BJ (cell line): Measurements from ENCODE around the gene PINK1. TPM values are rescaled to one million over a fixed set of nuclear protein-coding genes. Genes with fewer than 3 reads are reported as not detected.

ENCODE experiments used
- CTCF ChIA-PET: fragments of 350-600 bp; formaldehyde crosslinking; extraction: SDS; loops from one replicate; lab custom pipeline; 2021; ENCODE audit warnings: antibody characterized with exemption, inconsistent platforms; lab: Yijun Ruan, JAX
- POLR2A ChIA-PET: fragments of 300-600 bp; sonication (Branson Sonifier 250); formaldehyde crosslinking; extraction: SDS; loops from one replicate; lab custom pipeline; 2021; ENCODE audit warnings: antibody characterized with exemption; lab: Charles Lee
- DNase-seq: peaks from one replicate; pipeline ENCODE4 v3.0.0-alpha.2; 2011; ENCODE audit warnings: low read depth
- H3K27me3 ChIP-seq: 2 replicates; pipeline ENCODE4 v1.6.0; 2011; ENCODE audit warnings: low read length; ENCODE audit not compliant: control insufficient read depth, insufficient read depth
- H3K36me3 ChIP-seq: 2 replicates; pipeline ENCODE4 v1.5.1; 2011; ENCODE audit warnings: low read length; ENCODE audit not compliant: control insufficient read depth, insufficient read depth
- H3K4me3 ChIP-seq: 2 replicates; pipeline ENCODE4 v1.5.1; 2011; ENCODE audit warnings: low read depth, mild to moderate bottlenecking, control low read depth, low read length
- polyA plus RNA-seq: library from polyadenylated mRNA; depleted of rRNA; stranded (reverse); fragments of >200 nt; gene quantifications from 2 replicates; pipeline ENCODE4 v1.2.3, GENCODE V29; 2011
- TF ChIP-seq, protein P1 (sequence below): IDR thresholded peaks from 2 replicates; pipeline ENCODE4 v1.5.1; 2011; ENCODE audit warnings: low read depth, mild to moderate bottlenecking, control low read depth, inconsistent platforms, low read length, moderate library complexity; ENCODE audit not compliant: insufficient read depth

Gene PINK1
- polyA plus RNA-seq, 1 experiment = 89.2 TPM

DNA sequence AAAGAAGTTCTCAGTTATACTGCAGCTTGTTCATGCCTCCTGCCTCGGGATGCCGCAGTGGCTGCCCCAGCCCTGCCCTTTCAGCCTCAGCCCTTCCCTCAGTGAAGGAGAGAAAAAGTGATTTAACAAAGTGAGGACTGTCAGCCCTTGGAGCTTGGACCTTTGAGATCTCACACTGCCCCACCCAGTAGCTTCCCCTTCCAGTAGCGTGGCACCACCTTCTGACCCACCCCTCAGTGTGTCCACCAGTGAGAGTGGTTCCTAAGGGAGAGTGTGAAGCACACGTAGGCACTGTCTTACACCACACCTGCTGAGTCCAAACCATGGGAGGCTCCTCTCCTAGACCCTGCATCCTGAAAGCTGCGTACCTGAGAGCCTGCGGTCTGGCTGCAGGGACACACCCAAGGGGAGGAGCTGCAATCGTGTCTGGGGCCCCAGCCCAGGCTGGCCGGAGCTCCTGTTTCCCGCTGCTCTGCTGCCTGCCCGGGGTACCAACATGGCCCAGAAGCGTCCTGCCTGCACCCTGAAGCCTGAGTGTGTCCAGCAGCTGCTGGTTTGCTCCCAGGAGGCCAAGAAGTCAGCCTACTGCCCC, 44.5 kb upstream of the PINK1 start, which contains the start of gene CDA:
TSS of gene CDA (plus strand) at position 464 of the 592 bp plus-strand sequence. CDS start at position 497, 33 bp downstream.
- H3K4me3 ChIP-seq = peak within 1 kb of the TSS; percentile 14; the same call in 1 of the 2 replicates
- no peaks in the 10 kb centered on the region for H3K27me3 ChIP-seq
- no peaks in the 10 kb centered on the region for H3K36me3 ChIP-seq
- DNase-seq = no peak
- ChIA-PET CTCF (interaction anchor here (1.6 to 8.9 kb wide), 3 partner anchors 9 to 44 kb away, joined by 5 to 82 read pairs (median 13); partner anchors contain the start of gene PINK1), POLR2A (no interaction called here)
- TF ChIP-seq, protein P1, sequence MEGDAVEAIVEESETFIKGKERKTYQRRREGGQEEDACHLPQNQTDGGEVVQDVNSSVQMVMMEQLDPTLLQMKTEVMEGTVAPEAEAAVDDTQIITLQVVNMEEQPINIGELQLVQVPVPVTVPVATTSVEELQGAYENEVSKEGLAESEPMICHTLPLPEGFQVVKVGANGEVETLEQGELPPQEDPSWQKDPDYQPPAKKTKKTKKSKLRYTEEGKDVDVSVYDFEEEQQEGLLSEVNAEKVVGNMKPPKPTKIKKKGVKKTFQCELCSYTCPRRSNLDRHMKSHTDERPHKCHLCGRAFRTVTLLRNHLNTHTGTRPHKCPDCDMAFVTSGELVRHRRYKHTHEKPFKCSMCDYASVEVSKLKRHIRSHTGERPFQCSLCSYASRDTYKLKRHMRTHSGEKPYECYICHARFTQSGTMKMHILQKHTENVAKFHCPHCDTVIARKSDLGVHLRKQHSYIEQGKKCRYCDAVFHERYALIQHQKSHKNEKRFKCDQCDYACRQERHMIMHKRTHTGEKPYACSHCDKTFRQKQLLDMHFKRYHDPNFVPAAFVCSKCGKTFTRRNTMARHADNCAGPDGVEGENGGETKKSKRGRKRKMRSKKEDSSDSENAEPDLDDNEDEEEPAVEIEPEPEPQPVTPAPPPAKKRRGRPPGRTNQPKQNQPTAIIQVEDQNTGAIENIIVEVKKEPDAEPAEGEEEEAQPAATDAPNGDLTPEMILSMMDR = no peak

DNA sequence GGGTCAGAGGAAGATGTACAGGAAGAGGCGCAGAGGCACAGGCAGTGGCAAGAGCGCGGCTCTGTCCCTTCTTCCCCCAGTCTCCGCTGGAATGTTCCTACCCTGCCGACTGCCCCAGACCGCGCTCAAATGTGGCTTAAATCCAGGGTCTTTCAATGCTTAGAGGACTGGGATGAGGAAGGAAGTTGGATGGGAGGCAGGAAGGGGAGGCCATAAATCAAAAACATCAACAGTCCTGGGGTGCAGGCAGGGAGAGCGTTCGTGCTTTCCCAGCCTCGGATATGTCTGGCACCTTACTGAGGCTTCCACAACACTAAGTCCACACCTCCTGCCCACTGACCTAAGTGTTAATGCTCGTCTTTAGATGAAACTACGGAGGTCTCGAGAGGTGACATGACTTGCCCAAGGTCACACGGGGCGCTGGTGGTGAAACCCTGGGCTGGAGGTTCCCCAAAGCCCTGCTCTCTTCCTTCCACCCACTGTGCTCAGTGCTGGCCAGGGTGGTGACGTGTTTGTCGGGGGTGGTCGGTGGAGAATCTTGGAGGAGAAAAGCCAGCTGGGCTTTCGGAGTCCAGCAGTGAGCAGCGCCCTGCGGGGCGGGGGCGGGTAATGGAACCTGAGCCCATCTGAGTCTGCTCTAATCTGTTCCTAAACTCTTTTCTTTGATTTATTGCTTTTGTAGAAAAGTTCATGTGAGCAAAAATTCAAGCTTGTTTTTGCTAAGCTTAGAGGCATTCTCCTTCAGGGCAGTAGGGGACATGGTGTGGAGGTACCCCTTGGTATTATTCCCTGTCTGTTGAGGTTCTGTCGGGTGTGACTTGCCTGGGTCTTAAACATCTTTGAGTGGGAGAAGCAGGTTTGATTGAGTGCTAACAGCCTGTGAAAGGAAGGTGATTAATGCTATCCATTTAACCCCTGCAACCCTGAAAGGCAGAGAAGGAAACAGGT, 43.7 kb upstream of the PINK1 start:
- CTCF ChIA-PET = interaction anchor here (0.8 to 8.9 kb wide), 4 partner anchors 15 to 43 kb away, joined by 4 to 82 read pairs (median 10); partner anchors contain the start of gene PINK1
- DNase-seq = no peak
- H3K36me3 ChIP-seq = no peaks in the 10 kb centered on the region
- H3K27me3 ChIP-seq = no peaks in the 10 kb centered on the region
- POLR2A ChIA-PET = no interaction called here
- H3K4me3 ChIP-seq = peak overlapping the region; percentile 14; the same call in 1 of the 2 replicates
- TF ChIP-seq, protein P1 = no peak

DNA sequence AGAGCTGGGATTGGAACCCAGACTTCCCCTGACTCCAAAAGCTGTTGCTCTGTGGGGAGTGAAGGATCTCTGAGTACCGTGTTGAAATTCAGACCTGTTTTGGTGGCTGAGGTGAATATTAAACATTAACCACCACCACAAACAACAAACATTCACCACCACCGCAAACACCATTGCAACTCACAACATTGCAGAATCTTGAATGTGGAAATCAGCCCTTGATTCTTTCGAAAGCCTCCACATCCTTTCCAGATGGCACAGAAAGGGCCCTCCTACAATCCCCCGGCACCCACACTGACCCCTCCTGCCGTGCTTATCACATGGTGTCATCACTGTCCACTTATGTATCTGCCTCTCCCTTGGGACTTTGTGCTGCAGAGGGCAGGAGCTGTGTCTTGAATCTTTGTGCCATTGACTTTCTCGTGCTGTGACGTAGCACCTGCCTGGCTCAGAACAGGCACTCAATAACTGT, 42.9 kb upstream of the PINK1 start:
- H3K4me3 ChIP-seq = no peak overlapping the region
- CTCF ChIA-PET = interaction anchor here (0.8 to 8.9 kb wide), 4 partner anchors 15 to 49 kb away, joined by 3 to 82 read pairs (median 6); partner anchors contain the start of gene PINK1

DNA sequence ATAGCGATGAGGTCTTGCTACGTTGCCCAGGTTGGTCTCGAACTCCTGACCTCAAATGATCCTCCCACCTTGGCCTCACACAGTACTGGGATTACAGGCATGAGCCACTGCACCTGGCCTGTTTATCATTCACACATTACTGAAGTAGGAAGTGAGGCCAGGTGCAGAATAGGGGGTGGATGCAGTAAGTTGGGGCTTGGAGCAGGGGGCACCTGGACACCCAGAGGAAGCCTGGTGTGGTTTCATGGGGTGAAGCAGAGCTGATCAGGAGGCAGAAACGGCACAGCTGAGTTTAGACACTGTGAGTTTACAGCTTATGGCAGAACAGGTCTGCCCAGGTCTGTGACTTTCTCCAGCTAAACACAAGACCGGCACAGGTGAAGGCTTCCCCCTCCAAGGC, 39.5 kb upstream of the PINK1 start:
- Histone ChIP-seq H3K4me3 (no peak overlapping the region), H3K27me3 (no peaks in the 10 kb centered on the region), H3K36me3 (no peaks in the 10 kb centered on the region)
- POLR2A ChIA-PET = no interaction called here
- TF ChIP-seq, protein P1 = no peak
- no peak for DNase-seq
- CTCF ChIA-PET = interaction anchor here (1.0 to 1.9 kb wide), 2 partner anchors 40 to 45 kb away, joined by 3 to 5 read pairs; no protein-coding TSS in a partner anchor

More for the DNA sequence above, 42.9 kb upstream of the PINK1 start:
- TF ChIP-seq, protein P1 = no peak
- POLR2A ChIA-PET = no interaction called here
- no peaks in the 10 kb centered on the region for H3K27me3 ChIP-seq
- no peaks in the 10 kb centered on the region for H3K36me3 ChIP-seq
- no peak for DNase-seq
